Mammary microvascular endothelial cell (primary cell): ENCODE data around the gene DMGDH. TPM values are rescaled to one million over a fixed set of nuclear protein-coding genes. Genes with fewer than 3 reads are reported as not detected.

Experiments used
- total RNA-seq: library from RNA; depleted of rRNA; stranded (reverse); fragments of >200 nt; gene quantifications from 2 replicates; pipeline ENCODE4 v1.2.3, GENCODE V29; 2015

Gene DMGDH
- total RNA-seq: 0.13 and 0.15 TPM in 2 replicates

DNA sequence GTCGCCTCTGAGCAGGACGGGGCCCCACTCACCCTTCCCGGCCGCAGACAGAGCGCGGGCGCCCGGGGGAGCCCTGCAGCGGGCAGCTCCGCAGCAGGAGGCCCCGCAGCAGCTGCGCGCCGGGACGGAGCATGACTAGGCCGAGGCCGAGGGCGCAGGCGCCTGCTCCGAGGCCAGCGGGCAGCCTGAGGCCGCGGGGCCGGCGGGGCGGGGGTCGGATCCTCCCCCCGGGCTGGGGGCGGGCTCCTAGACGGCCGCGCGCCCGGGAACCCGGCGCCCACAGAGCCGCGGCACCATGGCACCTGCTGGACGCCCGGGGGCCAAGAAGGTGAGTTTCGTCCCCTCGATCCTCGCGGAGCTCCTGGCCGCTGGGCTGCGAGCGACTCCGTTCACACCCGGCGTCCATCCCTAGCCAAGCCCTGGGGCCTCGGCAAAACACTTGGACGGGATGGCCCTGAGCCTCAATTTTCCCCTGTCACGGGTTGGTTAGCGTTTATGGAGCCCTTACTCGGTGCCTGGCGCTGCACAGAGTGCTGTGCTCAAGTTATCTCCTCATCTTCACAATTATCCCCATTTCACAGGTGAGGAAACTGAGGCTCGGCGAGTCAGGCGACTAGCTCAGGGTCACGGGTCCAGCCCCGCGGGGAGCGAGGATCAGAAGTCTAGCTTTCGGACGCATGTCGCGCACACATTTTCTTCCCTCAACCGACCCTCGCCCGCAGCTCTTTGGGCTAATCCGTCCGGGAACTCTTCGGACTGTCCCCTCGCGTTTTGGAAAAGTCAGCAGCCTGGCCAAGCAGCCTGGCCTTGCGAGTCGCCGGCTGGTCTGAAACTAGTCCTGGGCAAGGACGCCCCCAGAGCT lies at the start of gene DMGDH, which contains the start of gene BHMT2:
DMGDH (minus strand) TSS at position 187 of the 862 bp plus-strand sequence; CDS start at position 133, 54 bp downstream.
BHMT2 (plus strand) TSS at position 280 of the 862 bp plus-strand sequence; CDS start at position 296, 16 bp downstream.

DNA sequence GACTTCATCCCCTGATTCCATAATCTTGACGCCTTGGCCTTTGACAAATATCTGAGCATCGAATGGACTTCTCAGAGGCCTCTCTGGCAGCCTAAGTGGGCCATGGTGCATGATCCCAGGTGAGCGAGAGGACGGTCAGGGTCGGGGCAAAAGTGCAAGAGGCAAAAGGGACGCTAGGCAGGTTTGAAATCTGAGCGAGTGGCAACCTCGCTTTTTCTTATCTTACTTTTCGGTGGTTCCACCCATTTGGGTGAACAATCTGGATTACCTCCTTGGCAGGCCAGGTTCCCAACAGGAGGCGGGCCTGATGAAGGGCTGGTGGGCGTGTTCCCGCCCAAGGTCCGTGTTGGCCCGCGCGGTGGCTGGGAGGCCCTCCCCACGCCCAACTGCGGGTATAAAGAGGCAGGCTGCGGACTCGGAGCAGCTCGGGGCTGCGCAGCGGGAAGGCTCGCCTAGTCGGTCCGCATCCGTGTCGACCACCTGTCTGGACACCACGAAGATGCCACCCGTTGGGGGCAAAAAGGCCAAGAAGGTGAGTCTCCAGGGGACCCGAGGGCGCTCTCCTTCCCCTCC lies 42.0 kb upstream of the DMGDH start, which contains the start of gene BHMT:
BHMT (plus strand) TSS at position 423 of the 573 bp plus-strand sequence; CDS start at position 500, 77 bp downstream.

DNA sequence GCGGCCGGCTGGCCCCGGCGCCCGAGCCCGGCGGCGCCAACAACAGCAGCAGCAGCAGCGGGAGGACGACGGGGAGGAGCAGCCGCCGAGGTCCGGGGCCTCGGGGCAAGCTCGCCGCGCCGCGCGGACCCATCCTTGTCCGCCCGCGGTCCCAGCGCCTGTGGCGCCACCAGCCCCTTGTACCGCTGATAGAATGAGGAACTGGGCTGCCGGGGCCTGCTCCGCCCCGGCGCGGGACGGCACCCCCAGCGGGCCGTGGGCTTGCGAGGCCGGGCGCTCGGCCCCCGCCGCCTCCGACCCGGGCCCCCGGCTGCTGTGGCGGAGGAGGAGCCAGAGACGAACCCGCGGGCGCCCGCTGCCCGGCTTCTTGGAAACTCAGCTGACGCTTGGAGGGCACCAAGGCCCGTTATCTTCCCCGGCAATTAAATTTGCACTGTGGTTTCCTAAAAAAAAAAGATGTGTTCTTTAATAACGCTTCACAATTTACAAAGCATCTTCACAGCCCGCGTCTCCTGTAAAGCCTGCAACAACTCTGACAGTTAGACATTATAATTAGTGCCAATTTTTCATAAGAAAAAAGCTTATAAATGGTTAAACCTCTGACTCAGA lies 84.3 kb downstream of the DMGDH start, which contains the start of gene ARSB:
ARSB (minus strand) TSS at position 195 of the 609 bp plus-strand sequence; CDS start at position 133, 62 bp downstream.

Other genes with a start within 250 kb of the DMGDH start
- 18.7 and 19.3 TPM in 2 replicates for gene ARSB, start 84.4 kb downstream of the DMGDH start, total RNA-seq
- 1.6 and 1.9 TPM in 2 replicates for gene BHMT2, start 93 bp upstream of the DMGDH start, total RNA-seq
- not detected in 2 replicates for gene BHMT, start 42.1 kb upstream of the DMGDH start, total RNA-seq
- gene JMY, start 166.5 kb upstream of the DMGDH start, total RNA-seq: 3.9 and 4.5 TPM in 2 replicates